ENCODE measurements around the gene LXN. TPM values are rescaled to one million over a fixed set of nuclear protein-coding genes. Genes with fewer than 3 reads are reported as not detected.

The LXN gene
- total RNA-seq, 3 donors from 2014 or later: 12.0 to 55.5 (median 40.3) TPM

DNA sequence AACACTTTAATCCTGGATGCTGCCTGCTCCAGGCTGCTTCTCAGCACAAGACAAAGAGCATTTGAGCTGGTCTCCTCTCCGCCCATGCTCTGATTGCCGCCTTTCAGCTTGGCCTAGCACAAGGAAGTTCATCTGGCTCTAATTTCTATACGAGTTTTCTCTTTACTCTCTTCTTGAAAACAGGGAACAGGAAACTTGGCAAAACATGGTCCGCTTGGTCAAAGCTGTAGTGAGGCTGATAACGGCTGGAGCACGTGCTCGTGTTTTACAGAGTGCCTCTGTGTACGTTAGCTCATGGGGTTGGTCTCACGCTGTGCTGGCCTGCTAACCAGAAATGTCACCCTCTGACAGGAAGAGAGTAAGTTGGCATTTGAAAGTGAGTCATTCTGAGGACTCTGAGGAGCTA, 40.6 kb upstream of the LXN start:
- peak overlapping the region; percentile 26 to 68 for H3K27ac ChIP-seq

DNA sequence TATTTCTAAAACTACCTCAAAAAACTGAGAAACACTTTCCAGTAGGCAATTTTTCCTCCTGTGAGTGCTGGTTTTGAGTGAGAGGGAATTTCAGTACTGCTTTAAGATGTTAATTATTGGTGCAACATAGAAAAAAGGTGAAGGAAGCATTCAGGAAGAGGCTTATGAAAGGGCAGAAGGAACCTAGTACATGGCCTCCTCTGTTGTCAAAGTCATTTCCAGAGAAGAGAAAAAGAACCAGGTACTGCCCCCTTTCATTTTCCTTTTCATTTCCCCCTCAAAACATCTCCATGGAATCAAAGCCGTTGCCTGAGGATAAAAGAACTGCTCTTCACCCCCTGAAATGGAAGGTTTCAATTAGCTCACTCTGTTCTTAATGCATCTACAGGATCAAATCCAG, 40.0 kb upstream of the LXN start:
- Histone ChIP-seq H3K27me3 (no peaks in the 10 kb centered on the region), H3K9me3 (no peaks in the 10 kb centered on the region), H3K4me1 (no peaks in the 10 kb centered on the region), H3K27ac (peak overlapping the region; percentile 56 to 68), H3K36me3 (no peaks in the 10 kb centered on the region), H3K4me3 (no peak overlapping the region)
- TF ChIP-seq POLR2AphosphoS5 (IDR thresholded peaks at IDR 0.05) (no peak), POLR2A (IDR thresholded peaks at IDR 0.05) (no peak)
- TF ChIP-seq, protein P1, sequence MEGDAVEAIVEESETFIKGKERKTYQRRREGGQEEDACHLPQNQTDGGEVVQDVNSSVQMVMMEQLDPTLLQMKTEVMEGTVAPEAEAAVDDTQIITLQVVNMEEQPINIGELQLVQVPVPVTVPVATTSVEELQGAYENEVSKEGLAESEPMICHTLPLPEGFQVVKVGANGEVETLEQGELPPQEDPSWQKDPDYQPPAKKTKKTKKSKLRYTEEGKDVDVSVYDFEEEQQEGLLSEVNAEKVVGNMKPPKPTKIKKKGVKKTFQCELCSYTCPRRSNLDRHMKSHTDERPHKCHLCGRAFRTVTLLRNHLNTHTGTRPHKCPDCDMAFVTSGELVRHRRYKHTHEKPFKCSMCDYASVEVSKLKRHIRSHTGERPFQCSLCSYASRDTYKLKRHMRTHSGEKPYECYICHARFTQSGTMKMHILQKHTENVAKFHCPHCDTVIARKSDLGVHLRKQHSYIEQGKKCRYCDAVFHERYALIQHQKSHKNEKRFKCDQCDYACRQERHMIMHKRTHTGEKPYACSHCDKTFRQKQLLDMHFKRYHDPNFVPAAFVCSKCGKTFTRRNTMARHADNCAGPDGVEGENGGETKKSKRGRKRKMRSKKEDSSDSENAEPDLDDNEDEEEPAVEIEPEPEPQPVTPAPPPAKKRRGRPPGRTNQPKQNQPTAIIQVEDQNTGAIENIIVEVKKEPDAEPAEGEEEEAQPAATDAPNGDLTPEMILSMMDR (IDR thresholded peaks at IDR 0.05): no peak
- intact Hi-C loops (cut with DNase I; ENCODE audit: low total_unique reads): no loop called here
- DNase-seq (ENCODE audit: low spot score in 2 of 2): no peak

More for the DNA sequence above, 40.6 kb upstream of the LXN start:
- peaks cover 0 to 2% of the 10 kb centered on the region in 2 donors for H3K4me1 ChIP-seq
- no peaks in the 10 kb centered on the region for H3K9me3 ChIP-seq
- TF ChIP-seq POLR2A (IDR thresholded peaks at IDR 0.05) (no peak), POLR2AphosphoS5 (IDR thresholded peaks at IDR 0.05) (peak in 1 of 3 donors; percentile 33)
- TF ChIP-seq, protein P1 (IDR thresholded peaks at IDR 0.05): no peak
- H3K4me3 ChIP-seq: no peak overlapping the region
- DNase-seq (ENCODE audit: low spot score in 2 of 2): no peak
- H3K36me3 ChIP-seq: no peaks in the 10 kb centered on the region
- intact Hi-C loops (cut with DNase I; ENCODE audit: low total_unique reads): no loop called here
- no peaks in the 10 kb centered on the region for H3K27me3 ChIP-seq

GRCh38 chr3:158711886-158712285, 39.4 kb upstream of the LXN start:
- no peaks in the 10 kb centered on the region for H3K9me3 ChIP-seq
- H3K4me3 ChIP-seq: no peak overlapping the region
- no peaks in the 10 kb centered on the region for H3K27me3 ChIP-seq
- intact Hi-C loops (cut with DNase I; ENCODE audit: low total_unique reads): no loop called here
- DNase-seq (ENCODE audit: low spot score in 2 of 2): no peak
- H3K4me1 ChIP-seq: no peaks in the 10 kb centered on the region
- no peaks in the 10 kb centered on the region for H3K36me3 ChIP-seq
- TF ChIP-seq POLR2A (IDR thresholded peaks at IDR 0.05) (no peak), POLR2AphosphoS5 (IDR thresholded peaks at IDR 0.05) (no peak)
- peak overlapping the region; percentile 56 to 59 for H3K27ac ChIP-seq

DNA sequence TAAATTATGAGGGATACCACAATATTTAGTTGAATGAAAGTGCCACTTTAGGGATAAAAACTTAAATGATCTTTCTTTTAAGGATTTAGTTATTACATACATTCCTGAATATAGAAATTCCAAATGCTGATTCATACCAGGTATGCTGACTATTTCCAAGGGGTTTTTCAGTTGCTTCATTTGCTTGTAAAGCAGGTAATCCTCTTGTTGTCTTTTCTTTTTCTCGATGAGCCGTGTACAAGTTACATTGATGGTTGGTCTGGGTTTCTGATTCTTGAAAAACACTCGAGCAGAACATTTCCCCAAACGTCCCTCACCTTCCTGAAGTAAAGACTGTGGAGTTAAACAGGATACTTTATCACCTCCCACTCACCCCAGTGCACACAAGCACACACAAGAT, 38.2 kb upstream of the LXN start:
- intact Hi-C loops (cut with DNase I; ENCODE audit: low total_unique reads): no loop called here
- DNase-seq (ENCODE audit: low spot score in 2 of 2): no peak
- Histone ChIP-seq H3K27me3 (no peaks in the 10 kb centered on the region), H3K27ac (no peak overlapping the region), H3K4me1 (no peaks in the 10 kb centered on the region), H3K4me3 (no peak overlapping the region), H3K36me3 (no peaks in the 10 kb centered on the region), H3K9me3 (no peaks in the 10 kb centered on the region)
- TF ChIP-seq POLR2AphosphoS5 (IDR thresholded peaks at IDR 0.05): no peak
- TF ChIP-seq, protein P1 (IDR thresholded peaks at IDR 0.05): no peak
- no peak for TF ChIP-seq POLR2A (IDR thresholded peaks at IDR 0.05)

- Histone ChIP-seq H3K27ac (no peak overlapping the region), H3K4me1 (no peaks in the 10 kb centered on the region), H3K9me3 (no peaks in the 10 kb centered on the region), H3K36me3 (no peaks in the 10 kb centered on the region), H3K4me3 (no peak overlapping the region), H3K27me3 (no peaks in the 10 kb centered on the region)
- intact Hi-C loops (cut with DNase I; ENCODE audit: low total_unique reads): no loop called here
- no peak for TF ChIP-seq POLR2A (IDR thresholded peaks at IDR 0.05)
- TF ChIP-seq, protein P1 (IDR thresholded peaks at IDR 0.05): no peak
- TF ChIP-seq POLR2AphosphoS5 (IDR thresholded peaks at IDR 0.05): no peak
- no peak for DNase-seq (ENCODE audit: low spot score in 2 of 2)
Measured at GRCh38 chr3:158709666-158710083, 37.2 kb upstream of the LXN start.

- TF ChIP-seq POLR2AphosphoS5 (IDR thresholded peaks at IDR 0.05) (no peak), POLR2A (IDR thresholded peaks at IDR 0.05) (no peak)
- TF ChIP-seq, protein P1 (IDR thresholded peaks at IDR 0.05): no peak
- H3K4me3 ChIP-seq: no peak overlapping the region
- H3K4me1 ChIP-seq: no peaks in the 10 kb centered on the region
- no peak for DNase-seq (ENCODE audit: low spot score in 2 of 2)
- H3K27ac ChIP-seq: no peak overlapping the region
- no peaks in the 10 kb centered on the region for H3K27me3 ChIP-seq
- intact Hi-C loops (cut with DNase I; ENCODE audit: low total_unique reads): no loop called here
- H3K36me3 ChIP-seq: no peaks in the 10 kb centered on the region
- H3K9me3 ChIP-seq: no peaks in the 10 kb centered on the region
Measured at GRCh38 chr3:158703566-158703965, 31.1 kb upstream of the LXN start.

Measured in breast epithelium (tissue), 4 donors.